H1 (cell line): ENCODE data around the gene PARD3. TPM values are rescaled to one million over a fixed set of nuclear protein-coding genes. Genes with fewer than 3 reads are reported as not detected.

Source experiments
- CTCF ChIA-PET: fragments of 300-600 bp; sonication (Branson Sonifier 250); formaldehyde crosslinking; loops from one replicate; lab custom pipeline; 2021; ENCODE audit not compliant: partially characterized antibody; lab: Charles Lee
- POLR2A ChIA-PET: fragments of 300-600 bp; sonication (Branson Sonifier 250); formaldehyde crosslinking; loops from one replicate; lab custom pipeline; 2021; ENCODE audit warnings: inconsistent platforms; ENCODE audit not compliant: partially characterized antibody; lab: Charles Lee
- DNase-seq, 2 experiments: peaks; one replicate each; pipeline versions ENCODE4 v3.0.0 to v3.0.0-alpha.2; 2010 to 2022; ENCODE audit warnings: low spot score in 2 of 2, low read depth in 1 of 2, mixed read lengths in 1 of 2
- FAIRE-seq: peaks from 2 replicates; lab custom pipeline; 2011; peaks lifted over from hg19 to GRCh38; lab: Jason Lieb, UNC
- H2AFZ ChIP-seq: 2 replicates; pipeline ENCODE4 v1.8.1; 2012; ENCODE audit warnings: low read length, inconsistent platforms
- H2AK5ac ChIP-seq: 2 replicates; pipeline ENCODE4 v1.6.1; 2013; ENCODE audit warnings: low read depth, low read length
- H2BK120ac ChIP-seq: replicated peaks from 2 replicates; pipeline ENCODE3; 2013; ENCODE audit warnings: low read depth, low read length, inconsistent platforms
- H2BK12ac ChIP-seq: 2 replicates; pipeline ENCODE4 v1.6.1; 2013; ENCODE audit warnings: low read depth, low read length
- H2BK15ac ChIP-seq: 2 replicates; pipeline ENCODE4 v1.6.1; 2013; ENCODE audit warnings: low read length
- H2BK20ac ChIP-seq: 2 replicates; pipeline ENCODE4 v1.6.1; 2013; ENCODE audit warnings: low read length
- H2BK5ac ChIP-seq: 2 replicates; pipeline ENCODE4 v1.6.1; 2013; ENCODE audit warnings: low read depth, low read length
- H3K14ac ChIP-seq: 2 replicates; pipeline ENCODE4 v1.6.1; 2013; ENCODE audit warnings: inconsistent platforms; ENCODE audit not compliant: insufficient read length
- H3K18ac ChIP-seq: 2 replicates; pipeline ENCODE4 v1.6.1; 2013; ENCODE audit warnings: low read length; ENCODE audit errors: extremely low read depth
- H3K23ac ChIP-seq: 2 replicates; pipeline ENCODE4 v1.6.1; 2013; ENCODE audit warnings: inconsistent platforms; ENCODE audit not compliant: insufficient read length
- H3K23me2 ChIP-seq: 2 replicates; pipeline ENCODE4 v1.6.1; 2013; ENCODE audit warnings: low read depth, low read length
- H3K27ac ChIP-seq: 2 replicates; pipeline ENCODE4 v1.6.1; 2011; ENCODE audit warnings: low read depth, low read length, inconsistent platforms
- H3K27me3 ChIP-seq, 4 experiments: replicated peaks in 1 of 4; 1 replicate in 1 of 4; 2 replicates in 3 of 4; pipeline versions ENCODE4 v1.6.1 to v1.8.1; 2011 to 2013; ENCODE audit warnings: low read length in 3 of 4, mild to moderate bottlenecking in 3 of 4, inconsistent platforms in 2 of 4, mixed read lengths in 2 of 4, moderate library complexity in 1 of 4; ENCODE audit not compliant: control insufficient read depth in 3 of 4, insufficient read depth in 3 of 4; ENCODE audit errors: extremely low read depth in 1 of 4
- H3K36me3 ChIP-seq, 4 experiments: 2 replicates each; pipeline versions ENCODE4 v1.6.1 to v1.8.1; 2011 to 2013; ENCODE audit warnings: mild to moderate bottlenecking in 4 of 4, low read length in 3 of 4, moderate library complexity in 2 of 4, control low read depth in 1 of 4, inconsistent platforms in 1 of 4; ENCODE audit not compliant: insufficient read depth in 4 of 4, control insufficient read depth in 2 of 4
- H3K4ac ChIP-seq: replicated peaks from 2 replicates; pipeline ENCODE3; 2013; ENCODE audit warnings: low read length, low read depth, mixed read lengths, inconsistent platforms; ENCODE audit not compliant: insufficient read length
- H3K4me1 ChIP-seq, 4 experiments: replicated peaks in 1 of 4; 1 replicate in 1 of 4; 2 replicates in 3 of 4; pipeline versions ENCODE4 v1.6.1 to v1.8.1; 2011 to 2013; ENCODE audit warnings: low read length in 3 of 4, inconsistent platforms in 2 of 4, mixed read lengths in 1 of 4; ENCODE audit not compliant: insufficient read depth in 4 of 4, control insufficient read depth in 3 of 4
- H3K4me2 ChIP-seq, 2 experiments: 2 replicates each; pipeline versions ENCODE4 v1.6.1 to v1.8.1; 2011 to 2013; ENCODE audit warnings: low read depth in 2 of 2, low read length in 2 of 2, control low read depth in 1 of 2, inconsistent platforms in 1 of 2, mild to moderate bottlenecking in 1 of 2; ENCODE audit not compliant: insufficient read depth in 1 of 2
- H3K4me3 ChIP-seq, 4 experiments: fragments of 200-600, 300-600 bp in 1 of 4; sonication (generic), shearing (Covaris generic), sonication (Bioruptor Twin) in 1 of 4; 2 replicates each; pipeline versions ENCODE4 v1.5.1 to v1.8.1; 2011 to 2016; ENCODE audit warnings: low read length in 4 of 4, low read depth in 3 of 4, control low read depth in 2 of 4, inconsistent platforms in 2 of 4, mild to moderate bottlenecking in 2 of 4, mixed read lengths in 1 of 4, moderate library complexity in 1 of 4; ENCODE audit not compliant: insufficient read depth in 2 of 4; ENCODE audit errors: extremely low read depth in 1 of 4
- H3K56ac ChIP-seq: replicated peaks from 2 replicates; pipeline ENCODE3; 2013; ENCODE audit warnings: low read depth, mild to moderate bottlenecking, mixed read lengths, low read length, inconsistent platforms; ENCODE audit not compliant: insufficient read length
- H3K79me1 ChIP-seq: 2 replicates; pipeline ENCODE4 v1.6.1; 2013; ENCODE audit warnings: low read depth, low read length, control low read depth
- H3K79me2 ChIP-seq, 2 experiments: 2 replicates each; pipeline versions ENCODE4 v1.6.1 to v1.8.1; 2012 to 2013; ENCODE audit warnings: low read length in 2 of 2, mild to moderate bottlenecking in 2 of 2, inconsistent platforms in 1 of 2; ENCODE audit not compliant: insufficient read depth in 2 of 2, control insufficient read depth in 1 of 2
- H3K9ac ChIP-seq, 4 experiments: replicated peaks in 1 of 4; 1 replicate in 1 of 4; 2 replicates in 3 of 4; pipeline versions ENCODE4 v1.6.1 to v1.8.1; 2011 to 2013; ENCODE audit warnings: low read depth in 3 of 4, low read length in 3 of 4, control low read depth in 2 of 4, mild to moderate bottlenecking in 2 of 4, moderate library complexity in 2 of 4, inconsistent platforms in 1 of 4; ENCODE audit errors: extremely low read depth in 1 of 4
- H3K9me3 ChIP-seq, 2 experiments: 2 replicates each; pipeline versions ENCODE4 v1.6.1 to v1.8.1; 2012 to 2013; ENCODE audit warnings: mild to moderate bottlenecking in 2 of 2, moderate library complexity in 2 of 2, control low read depth in 1 of 2, inconsistent platforms in 1 of 2, low read depth in 1 of 2, low read length in 1 of 2, mixed read lengths in 1 of 2; ENCODE audit not compliant: insufficient read depth in 2 of 2
- H4K20me1 ChIP-seq, 2 experiments: replicated peaks in 1 of 2; 2 replicates each; pipeline versions ENCODE3 to v1.8.1; 2011 to 2013; ENCODE audit warnings: inconsistent platforms in 2 of 2, low read length in 2 of 2, mild to moderate bottlenecking in 1 of 2; ENCODE audit not compliant: insufficient read depth in 2 of 2, control insufficient read depth in 1 of 2
- H4K5ac ChIP-seq: 2 replicates; pipeline ENCODE4 v1.6.1; 2013; ENCODE audit warnings: low read length, low read depth, mixed read lengths, inconsistent platforms; ENCODE audit not compliant: insufficient read length
- H4K8ac ChIP-seq: 2 replicates; pipeline ENCODE4 v1.8.0; 2013; ENCODE audit warnings: mild to moderate bottlenecking, moderate library complexity, low read length, inconsistent platforms; ENCODE audit not compliant: insufficient read depth; ENCODE audit errors: extremely low read depth
- H4K91ac ChIP-seq: replicated peaks from 2 replicates; pipeline ENCODE3; 2013; ENCODE audit warnings: low read length, mixed read lengths, inconsistent platforms; ENCODE audit not compliant: insufficient read length
- ASH2L ChIP-seq: fragments of 200-600, 300-600 bp; sonication (generic); IDR thresholded peaks from one replicate; pipeline ENCODE4 v1.7.1; 2017; ENCODE audit warnings: low read length
- BACH1 ChIP-seq: IDR thresholded peaks from 2 replicates; pipeline ENCODE4 v1.6.1; 2012; ENCODE audit warnings: low read length, improper control_type of control experiment
- CHD2 ChIP-seq: IDR thresholded peaks from 2 replicates; pipeline ENCODE4 v1.6.1; 2012; ENCODE audit warnings: low read length, improper control_type of control experiment
- EGR1 ChIP-seq: IDR thresholded peaks from 2 replicates; pipeline ENCODE4 v1.6.1; 2011; ENCODE audit warnings: low read depth, low read length, borderline replicate concordance
- HDAC2 ChIP-seq, 2 experiments: fragments of 300-600 bp in 1 of 2; sonication (generic) in 1 of 2; IDR thresholded peaks; 2 replicates each; pipeline ENCODE4 v1.6.1; 2011 to 2012; ENCODE audit warnings: low read depth in 2 of 2, low read length in 2 of 2, mild to moderate bottlenecking in 2 of 2, moderate library complexity in 2 of 2, borderline replicate concordance in 1 of 2, inconsistent platforms in 1 of 2
- KDM4A ChIP-seq: IDR thresholded peaks from one replicate; pipeline ENCODE4 v1.7.1; 2012; ENCODE audit warnings: low read depth, mild to moderate bottlenecking, moderate library complexity, low read length, inconsistent platforms; ENCODE audit not compliant: severe bottlenecking
- PHF8 ChIP-seq: fragments of 200-600 bp; sonication (generic); conservative IDR thresholded peaks from 2 replicates; pipeline ENCODE4 v1.7.1; 2012; ENCODE audit warnings: low read depth, mild to moderate bottlenecking, inconsistent platforms, low read length, moderate library complexity
- POLR2A ChIP-seq, 2 experiments: IDR thresholded peaks; 1 replicate in 1 of 2; 2 replicates in 1 of 2; pipeline ENCODE4 v1.6.1; 2011; ENCODE audit warnings: low read depth in 2 of 2, low read length in 2 of 2, mild to moderate bottlenecking in 2 of 2; ENCODE audit errors: control extremely low read depth in 1 of 2
- SUZ12 ChIP-seq: fragments of 200-600 bp; sonication (generic); IDR thresholded peaks from 2 replicates; pipeline ENCODE4 v1.6.1; 2012; ENCODE audit warnings: mild to moderate bottlenecking, inconsistent platforms, low read length, moderate library complexity, mixed read lengths
- TBP ChIP-seq: IDR thresholded peaks from 2 replicates; pipeline ENCODE4 v1.6.1; 2011; ENCODE audit warnings: low read depth, low read length, improper control_type of control experiment
- WGBS, 2 experiments: shearing (Covaris generic) in 1 of 2; methylation state at CpG; one replicate each; pipeline versions ENCODE4 v1.1.6 to v1.1.7; 2013 to 2015; ENCODE audit warnings: low lambda C conversion rate in 2 of 2, mixed read lengths in 2 of 2, inconsistent platforms in 1 of 2, low coverage in 1 of 2, missing lambda C conversion rate in 1 of 2; ENCODE audit not compliant: insufficient replicate concordance in 2 of 2, insufficient coverage in 1 of 2, insufficient read length in 1 of 2; ENCODE audit errors: extremely low coverage in 1 of 2, missing lambda C conversion rate in 1 of 2; 5-methylcytosine and 5-hydroxymethylcytosine counted together
- polyA plus RNA-seq, 7 experiments: library from polyadenylated mRNA; depleted of rRNA in 3 of 7; stranded (reverse) in 5 of 7; unstranded in 2 of 7; fragments of >200 nt in 5 of 7; fragments of 200-250 nt in 2 of 7; gene quantifications; 1 replicate in 5 of 7; 2 replicates in 1 of 7; 4 replicates in 1 of 7; pipeline versions ENCODE4 v1.2.1 to v1.2.3, GENCODE V29; 2011 to 2013; ENCODE audit warnings: missing spikeins in 2 of 7, mixed read lengths in 2 of 7
- total RNA-seq: library from RNA; stranded (reverse); fragmentation: NEBNext Ultra II Directional; extraction: Animal tissue kit (Norgen Biotek cat#: 25700); gene quantifications from 2 replicates; pipeline ENCODE4 v1.2.1, GENCODE V29; 2021

Gene PARD3
- total and polyA plus RNA-seq, 2 of the 8 experiments (the other 6 are each of a cell fraction or from before 2014, with no cell fraction given) = 19.7 to 49.1 TPM

DNA sequence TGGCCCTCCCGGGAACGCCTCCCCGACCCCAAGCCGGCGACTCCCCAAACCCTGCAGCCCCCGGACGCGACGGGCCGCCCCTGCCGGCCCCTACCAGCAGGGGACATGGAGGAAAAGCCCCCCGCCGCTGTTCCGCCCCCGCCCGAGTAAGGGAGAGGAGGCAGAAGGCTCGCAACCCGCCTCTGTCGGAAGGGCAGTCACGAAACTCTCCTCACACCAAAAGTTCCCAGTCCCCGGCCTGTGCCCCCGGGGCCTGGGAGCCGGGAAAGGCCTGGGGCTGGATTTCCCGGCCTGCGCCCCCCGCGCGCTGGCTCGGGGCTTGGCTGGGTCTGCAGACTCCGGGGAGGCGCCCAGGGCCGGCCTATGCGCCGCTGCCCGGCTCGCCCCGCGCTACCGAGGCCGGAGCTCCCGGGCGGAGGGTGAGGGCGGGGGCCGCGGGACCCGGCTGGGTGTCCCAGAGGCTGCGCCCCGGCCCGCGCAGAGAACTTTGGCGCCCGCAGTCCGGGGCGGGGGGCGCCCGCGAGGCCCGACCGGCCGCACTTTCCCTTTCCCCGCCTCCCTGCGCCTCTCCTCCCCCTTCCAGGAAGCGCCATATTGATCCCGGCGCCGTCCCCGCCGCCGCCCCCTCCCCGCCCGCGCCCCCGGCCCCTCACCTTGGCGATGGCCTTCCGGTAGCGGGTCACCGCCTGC is 728 bp downstream of the PARD3 start:
- ChIA-PET CTCF (interaction anchor here (1.5 to 2.2 kb wide), 4 partner anchors 12 to 180 kb away, joined by 3 to 6 read pairs (median 4); no protein-coding TSS in a partner anchor), POLR2A (interaction anchor here (1.0 to 1.5 kb wide), 5 partner anchors 10 to 247 kb away, joined by 3 to 6 read pairs (median 3); no protein-coding TSS in a partner anchor)
- no peak overlapping the region for H2BK120ac ChIP-seq
- no peaks in the 10 kb centered on the region for H3K9me3 ChIP-seq
- H3K4me2 ChIP-seq = peak overlapping the region; percentile 90 to 91
- H3K79me2 ChIP-seq = peaks cover 4 to 49% of the 10 kb centered on the region in 2 experiments; a peak in 3 of 4 replicates
- no peak overlapping the region for H2BK20ac ChIP-seq
- no peak overlapping the region for H2BK12ac ChIP-seq
- peaks cover 9% of the 10 kb centered on the region for H3K79me1 ChIP-seq
- H3K4me1 ChIP-seq = peaks cover 6 to 19% (median 17%) of the 10 kb centered on the region in 4 experiments
- peak overlapping the region; percentile 91 for H4K5ac ChIP-seq
- peak overlapping the region; percentile 89 for H4K8ac ChIP-seq
- peak overlapping the region; percentile 52 to 91 (median 70) for H3K9ac ChIP-seq
- no peak overlapping the region for H3K14ac ChIP-seq
- no peaks in the 10 kb centered on the region for H3K36me3 ChIP-seq
- FAIRE-seq = no peak
- H3K4ac ChIP-seq = no peak overlapping the region
- H3K23me2 ChIP-seq = peaks cover 11% of the 10 kb centered on the region
- peak overlapping the region; percentile 88 for H3K18ac ChIP-seq
- WGBS, 2 experiments = 6% methylated on average over 28 of the region's 77 CpGs; no CpG with 5 or more reads in 1 of the 2 experiments
- H3K23ac ChIP-seq = no peak overlapping the region
- peak in 1 of 2 experiments; percentile 75 for DNase-seq
- peak overlapping the region; percentile 80 to 98 (median 82) for H3K4me3 ChIP-seq
- peak overlapping the region; percentile 56 for H3K56ac ChIP-seq
- H2BK15ac ChIP-seq = no peak overlapping the region
- H4K91ac ChIP-seq = no peak overlapping the region
- H4K20me1 ChIP-seq = peaks cover 15 to 19% of the 10 kb centered on the region in 2 experiments
- peak overlapping the region; percentile 66 for H3K27ac ChIP-seq
- H2BK5ac ChIP-seq = 0 out of 2 replicates have a peak overlapping the region, but pooled peaks have one; percentile 5
- H2AK5ac ChIP-seq = no peak overlapping the region
- H3K27me3 ChIP-seq = peaks cover 0 to 20% (median 14%) of the 10 kb centered on the region in 4 experiments; a peak in 5 of 7 replicates
- no peak overlapping the region for H2AFZ ChIP-seq
- no peak for TF ChIP-seq BACH1
- 0 out of 3 replicates have a peak, but pooled peaks of 1 of the 2 experiments have one; percentile 13 for TF ChIP-seq POLR2A (IDR thresholded peaks at IDR 0.05; ENCODE audit: control extremely low read depth in 1 of 2, low read depth in 2 of 2, low read length in 2 of 2)
- TF ChIP-seq HDAC2 (IDR thresholded peaks at IDR 0.05; ENCODE audit: borderline replicate concordance in 1 of 2, low read depth in 2 of 2, low read length in 2 of 2) = 0 out of 4 replicates have a peak, but pooled peaks of 1 of the 2 experiments have one; percentile 15
- no peak for TF ChIP-seq SUZ12
- TF ChIP-seq ASH2L = peak; percentile 95
- TF ChIP-seq TBP = 0 out of 2 replicates have a peak, but pooled peaks have one; percentile 21
- TF ChIP-seq KDM4A = peak; percentile 63
- no peak for TF ChIP-seq CHD2
- peak; percentile 43; the same call in 1 of the 2 replicates for TF ChIP-seq EGR1
- peak; percentile 59 for TF ChIP-seq PHF8
